IPS-18c (cell line): ENCODE results near the gene C2orf81.
"Not testable (repeated sequence)": the region's sequence is repeated elsewhere in the genome, so short reads cannot be mapped to it uniquely, and the experiment has no call there.

Source experiments
- H3K4me3 ChIP-seq: 2 replicates; pipeline ENCODE4 v1.7.0; 2013; ENCODE audit warnings: low read depth, mild to moderate bottlenecking, low read length, moderate library complexity; ENCODE audit not compliant: insufficient read depth
- H3K9me3 ChIP-seq: one replicate; pipeline ENCODE4 v1.6.1; 2013; ENCODE audit warnings: mild to moderate bottlenecking, low read length, moderate library complexity; ENCODE audit not compliant: control insufficient read depth, insufficient read depth

C2orf81 gene

GRCh38 chr2:74428675-74429074 lies 7.3 kb upstream of the C2orf81 start:
- Histone ChIP-seq H3K9me3 (no peaks in the 10 kb centered on the region), H3K4me3 (no peak overlapping the region)

- no peak overlapping the region for H3K4me3 ChIP-seq
- no peaks in the 10 kb centered on the region for H3K9me3 ChIP-seq
Observed at GRCh38 chr2:74427551-74427950, 6.1 kb upstream of the C2orf81 start.

GRCh38 chr2:74426181-74426758 lies 4.9 kb upstream of the C2orf81 start:
- no peak overlapping the region for H3K4me3 ChIP-seq

GRCh38 chr2:74425523-74425922 lies 4.1 kb upstream of the C2orf81 start:
- H3K9me3 ChIP-seq = no peaks in the 10 kb centered on the region
- no peak overlapping the region for H3K4me3 ChIP-seq

More at GRCh38 chr2:74426181-74426758, 4.9 kb upstream of the C2orf81 start:
- H3K9me3 ChIP-seq = no peaks in the 10 kb centered on the region

GRCh38 chr2:74424995-74425406 lies 3.6 kb upstream of the C2orf81 start:
- no peaks in the 10 kb centered on the region for H3K9me3 ChIP-seq
- no peak overlapping the region for H3K4me3 ChIP-seq

- Histone ChIP-seq H3K4me3 (no peak overlapping the region), H3K9me3 (no peaks in the 10 kb centered on the region)
Observed at GRCh38 chr2:74424139-74424992, 2.9 kb upstream of the C2orf81 start.

- H3K4me3 ChIP-seq = no peak overlapping the region
- H3K9me3 ChIP-seq = no peaks in the 10 kb centered on the region
Observed at GRCh38 chr2:74423231-74424095, 2.0 kb upstream of the C2orf81 start.

- not testable (repeated sequence) for H3K4me3 ChIP-seq
Observed at GRCh38 chr2:74420443-74421103, 846 bp downstream of the C2orf81 start.

GRCh38 chr2:74420006-74420405 lies 1.4 kb downstream of the C2orf81 start:
- Histone ChIP-seq H3K4me3 (no peak overlapping the region), H3K9me3 (no peaks in the 10 kb centered on the region)

More at GRCh38 chr2:74420443-74421103, 846 bp downstream of the C2orf81 start:
- H3K9me3 ChIP-seq = not testable (repeated sequence)

GRCh38 chr2:74419345-74419744 lies 2.1 kb downstream of the C2orf81 start:
- Histone ChIP-seq H3K4me3 (no peak overlapping the region), H3K9me3 (no peaks in the 10 kb centered on the region)

GRCh38 chr2:74418312-74418711 lies 3.1 kb downstream of the C2orf81 start:
- H3K9me3 ChIP-seq = no peaks in the 10 kb centered on the region
- H3K4me3 ChIP-seq = no peak overlapping the region

- no peak overlapping the region for H3K4me3 ChIP-seq
- no peaks in the 10 kb centered on the region for H3K9me3 ChIP-seq
Observed at GRCh38 chr2:74417763-74418162, 3.7 kb downstream of the C2orf81 start.

- no peaks in the 10 kb centered on the region for H3K9me3 ChIP-seq
- H3K4me3 ChIP-seq = no peak overlapping the region
Observed at GRCh38 chr2:74417197-74417596, 4.2 kb downstream of the C2orf81 start.

GRCh38 chr2:74416778-74417177 lies 4.6 kb downstream of the C2orf81 start:
- H3K4me3 ChIP-seq = no peak overlapping the region
- no peaks in the 10 kb centered on the region for H3K9me3 ChIP-seq

GRCh38 chr2:74415762-74416395 lies 5.5 kb downstream of the C2orf81 start:
- no peaks in the 10 kb centered on the region for H3K9me3 ChIP-seq
- no peak overlapping the region for H3K4me3 ChIP-seq

- no peak overlapping the region for H3K4me3 ChIP-seq
Observed at GRCh38 chr2:74414881-74415761, 6.3 kb downstream of the C2orf81 start.

More at GRCh38 chr2:74414881-74415761, 6.3 kb downstream of the C2orf81 start:
- no peaks in the 10 kb centered on the region for H3K9me3 ChIP-seq
